Inflammatory macrophage (primary cell): ENCODE data around the gene DECR2.
"Not testable (repeated sequence)": the region's sequence is repeated elsewhere in the genome, so short reads cannot be mapped to it uniquely, and the experiment has no call there.

ENCODE experiments used
- DNase-seq, 2 donors: peaks; one replicate each; pipeline ENCODE4 v3.0.0-alpha.2; 2020 to 2022
- total RNA-seq, 18 experiments: gene quantifications; one replicate each; lab custom pipeline; 2026; ENCODE audit warnings: mixed read lengths in 6 of 18, inconsistent platforms in 2 of 18; lab: John Stamatoyannopoulos, UW

The DECR2 gene, protein sequence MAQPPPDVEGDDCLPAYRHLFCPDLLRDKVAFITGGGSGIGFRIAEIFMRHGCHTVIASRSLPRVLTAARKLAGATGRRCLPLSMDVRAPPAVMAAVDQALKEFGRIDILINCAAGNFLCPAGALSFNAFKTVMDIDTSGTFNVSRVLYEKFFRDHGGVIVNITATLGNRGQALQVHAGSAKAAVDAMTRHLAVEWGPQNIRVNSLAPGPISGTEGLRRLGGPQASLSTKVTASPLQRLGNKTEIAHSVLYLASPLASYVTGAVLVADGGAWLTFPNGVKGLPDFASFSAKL
- 1.0 to 6.3 (median 3.8) reads per million in 18 experiments for total RNA-seq

GRCh38 chr16:401468-402348, at the start of gene DECR2:
DECR2 (plus strand) TSS chr16:401885; CDS start chr16:401964, 79 bp downstream.
- DNase-seq, result peak; percentile 90 to 95

DNA sequence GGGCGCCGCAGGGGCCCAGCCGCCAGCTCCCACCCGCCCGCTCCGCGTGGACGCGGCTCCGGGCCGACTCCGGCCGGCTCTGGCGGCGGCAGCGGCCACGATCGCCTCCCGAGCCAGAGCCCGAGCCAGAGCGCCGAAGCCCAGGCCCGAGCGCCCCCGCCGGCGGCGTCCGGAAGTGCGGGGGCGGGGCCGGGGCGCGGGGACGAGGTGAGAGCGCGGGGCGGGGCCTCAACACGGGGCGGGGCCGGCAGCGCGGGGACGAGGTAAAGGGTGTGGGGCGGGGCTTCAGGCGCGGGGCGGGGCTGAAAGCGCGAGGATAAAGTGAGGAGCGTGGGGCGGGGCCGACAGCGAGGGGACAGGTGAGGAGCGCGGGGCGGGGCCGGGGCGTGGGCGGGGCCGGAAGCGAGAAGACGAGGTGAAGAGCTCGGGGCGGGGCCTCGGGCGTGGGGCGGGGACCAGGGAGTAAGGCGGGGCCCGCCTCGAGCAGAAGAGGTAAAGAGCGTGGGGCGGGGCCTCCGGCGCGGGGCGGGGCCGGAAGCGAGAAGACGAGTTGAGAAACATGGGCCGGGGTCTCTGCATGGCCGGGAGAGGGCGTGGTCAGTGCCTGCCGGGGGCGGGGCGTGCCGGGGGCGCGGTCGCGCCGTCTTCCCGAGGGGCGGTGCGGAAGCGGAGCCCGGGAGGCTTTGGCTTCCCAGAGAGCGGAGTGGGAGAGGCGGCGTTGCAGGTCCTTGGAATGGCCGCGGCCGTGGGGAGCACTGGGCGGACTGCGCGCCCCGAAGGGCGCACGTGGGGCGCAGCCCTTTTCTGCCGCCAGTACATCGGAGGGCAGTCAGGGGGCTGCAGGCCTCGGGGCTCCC, 48.9 kb upstream of the DECR2 start, which contains the start of gene AXIN1:
TSS of gene AXIN1 (minus strand) at position 177 of the 857 bp plus-strand sequence. CDS start 5,698 bp downstream, outside the sequence.
- peak; percentile 97 to 99 for DNase-seq

GRCh38 chr16:353404-354290, 48.0 kb upstream of the DECR2 start:
- DNase-seq, result no peak

- DNase-seq, result no peak
These were observed 47.3 kb upstream of the DECR2 start for GRCh38 chr16:354291-354881.

- no peak for DNase-seq
These were observed 46.7 kb upstream of the DECR2 start for GRCh38 chr16:354971-355461.

DNA sequence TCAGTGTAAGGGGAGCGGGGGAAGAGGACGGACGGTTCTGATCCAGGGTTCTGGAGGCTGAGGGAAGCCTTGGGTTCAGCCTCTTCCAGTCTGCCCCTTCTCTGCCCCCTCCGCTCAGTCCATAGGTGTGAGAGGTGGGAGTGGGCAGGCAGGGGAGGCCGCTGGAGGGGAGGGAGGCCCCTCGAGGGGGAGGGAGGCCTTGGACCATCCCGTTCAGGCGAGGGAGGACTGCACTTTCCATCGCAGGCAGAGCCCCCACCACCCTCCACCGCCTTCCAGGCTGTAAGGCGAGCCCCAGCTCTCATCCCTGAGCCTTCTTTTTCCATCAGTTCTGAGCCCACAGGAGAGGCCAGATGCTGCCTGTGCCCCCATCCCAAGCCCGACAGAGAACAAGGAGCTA, 44.9 kb upstream of the DECR2 start:
- no peak for DNase-seq

GRCh38 chr16:359067-359763, 42.5 kb upstream of the DECR2 start:
- no peak for DNase-seq

DNA sequence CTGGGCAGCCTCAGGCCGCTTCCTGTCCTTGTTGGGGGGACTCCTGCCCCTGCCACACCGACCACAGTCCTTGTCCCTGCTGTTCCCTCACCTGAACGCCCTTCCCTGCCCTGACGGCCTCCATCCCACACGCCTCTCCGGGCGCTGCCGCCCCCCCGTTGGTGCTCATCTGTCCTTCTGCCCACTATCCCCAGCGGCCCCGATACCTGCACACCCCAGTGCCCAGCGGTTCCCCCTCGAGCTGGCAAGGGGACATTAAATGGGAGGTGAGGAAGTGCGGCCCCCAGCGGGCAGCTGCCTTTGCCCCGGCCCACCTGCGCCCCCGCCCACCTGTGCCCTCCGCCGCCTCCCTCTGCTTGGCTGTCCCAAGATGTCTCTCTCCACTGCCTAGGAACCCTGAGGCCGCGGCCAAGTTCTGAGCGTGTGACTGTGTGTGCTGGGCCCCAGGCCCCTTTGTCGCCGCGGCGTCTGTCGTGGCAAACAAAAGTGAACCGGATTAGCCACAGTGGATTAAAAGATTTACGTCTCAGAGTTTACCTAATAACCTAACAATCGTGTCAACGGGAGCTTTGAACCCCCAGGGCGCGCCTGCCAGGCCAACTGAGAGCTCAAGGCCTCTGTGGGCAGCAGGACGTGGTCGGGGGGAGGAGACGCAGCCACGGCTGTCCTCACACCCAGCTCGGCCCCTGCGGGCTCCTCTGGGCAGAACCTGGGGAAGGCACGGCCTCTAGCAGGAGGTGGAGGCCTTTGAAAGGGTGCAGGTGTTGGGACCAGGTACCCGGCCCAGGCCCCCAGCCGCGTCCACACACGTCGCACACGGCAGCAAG, 41.6 kb upstream of the DECR2 start:
- DNase-seq, result no peak

GRCh38 chr16:360698-361336, 40.9 kb upstream of the DECR2 start:
- no peak for DNase-seq

- no peak for DNase-seq
These were observed 40.3 kb upstream of the DECR2 start for GRCh38 chr16:361341-361871.

DNA sequence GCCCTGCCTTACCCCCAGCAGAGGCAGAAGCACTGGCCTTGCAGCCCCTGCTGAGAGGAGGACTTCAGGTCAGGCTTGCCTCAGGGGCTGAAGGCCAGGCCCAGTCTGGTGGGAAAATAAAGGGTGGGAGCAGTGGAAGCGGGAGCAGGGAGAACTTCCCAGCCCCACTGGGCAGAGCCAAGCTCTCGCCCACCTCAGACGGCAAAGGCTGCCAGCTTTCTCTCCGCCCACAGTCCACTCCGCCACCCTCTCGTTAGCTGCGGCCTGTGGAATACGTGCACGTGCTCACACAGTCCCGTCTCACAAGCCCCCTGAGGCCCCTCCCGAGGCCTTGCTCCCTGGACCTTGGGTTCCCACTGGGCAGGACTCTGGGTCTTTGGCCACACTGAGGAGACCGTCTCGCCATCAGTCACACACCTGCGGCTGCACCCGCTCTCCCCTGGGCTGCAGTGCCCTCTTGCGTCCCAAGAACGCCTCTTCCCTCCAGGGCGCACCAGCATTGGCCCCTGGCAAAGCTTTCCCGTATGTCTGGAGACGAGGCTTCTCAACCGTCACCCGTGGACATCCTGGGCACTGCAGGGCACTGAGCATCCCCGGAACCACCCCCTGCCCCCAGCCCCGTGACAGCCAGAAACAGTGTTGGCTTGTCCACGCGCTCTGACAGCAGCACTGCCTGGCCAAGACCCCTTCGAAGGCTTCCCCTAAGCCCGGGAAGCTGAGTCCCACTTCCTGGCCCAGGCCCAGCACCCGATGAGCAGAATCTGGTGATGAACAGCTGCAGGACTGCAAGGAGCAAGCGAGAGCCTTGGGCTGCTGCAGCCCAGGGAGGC, 39.6 kb upstream of the DECR2 start:
- DNase-seq, result peak; percentile 69 to 74

GRCh38 chr16:362702-362999, 39.0 kb upstream of the DECR2 start:
- not testable (repeated sequence) for DNase-seq

DNA sequence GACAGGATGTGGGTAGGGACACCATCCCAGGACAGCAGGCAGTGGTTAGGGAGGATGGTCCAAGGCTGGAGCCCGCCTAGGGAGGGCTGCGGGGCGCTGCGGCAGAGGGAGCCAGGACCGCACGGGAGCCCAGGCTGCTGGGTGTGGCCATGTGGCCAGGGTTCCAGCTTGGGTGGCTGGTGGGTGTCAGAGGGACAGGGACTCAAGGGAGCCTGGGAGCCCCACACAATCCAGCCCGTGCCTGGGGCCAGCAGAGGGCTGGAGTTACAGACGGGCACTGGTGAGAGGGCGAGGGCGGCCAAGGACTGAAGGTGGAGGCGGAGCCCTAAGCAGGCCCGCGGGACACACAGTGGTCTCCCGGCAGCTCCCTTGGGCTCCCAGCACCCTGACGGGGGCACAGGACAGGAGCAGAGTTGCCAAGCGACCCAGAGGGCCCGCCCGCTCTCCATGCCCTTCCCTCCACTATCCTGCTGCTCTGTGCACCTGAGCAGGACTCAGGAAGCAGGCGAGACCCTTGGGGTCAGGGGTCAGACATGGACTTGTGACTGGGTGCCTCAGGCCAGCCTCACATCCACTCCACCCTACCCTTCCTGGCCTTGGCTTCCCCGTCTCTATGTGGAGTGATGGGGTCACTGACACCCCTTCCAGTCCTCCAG, 38.4 kb upstream of the DECR2 start:
- DNase-seq, result no peak

DNA sequence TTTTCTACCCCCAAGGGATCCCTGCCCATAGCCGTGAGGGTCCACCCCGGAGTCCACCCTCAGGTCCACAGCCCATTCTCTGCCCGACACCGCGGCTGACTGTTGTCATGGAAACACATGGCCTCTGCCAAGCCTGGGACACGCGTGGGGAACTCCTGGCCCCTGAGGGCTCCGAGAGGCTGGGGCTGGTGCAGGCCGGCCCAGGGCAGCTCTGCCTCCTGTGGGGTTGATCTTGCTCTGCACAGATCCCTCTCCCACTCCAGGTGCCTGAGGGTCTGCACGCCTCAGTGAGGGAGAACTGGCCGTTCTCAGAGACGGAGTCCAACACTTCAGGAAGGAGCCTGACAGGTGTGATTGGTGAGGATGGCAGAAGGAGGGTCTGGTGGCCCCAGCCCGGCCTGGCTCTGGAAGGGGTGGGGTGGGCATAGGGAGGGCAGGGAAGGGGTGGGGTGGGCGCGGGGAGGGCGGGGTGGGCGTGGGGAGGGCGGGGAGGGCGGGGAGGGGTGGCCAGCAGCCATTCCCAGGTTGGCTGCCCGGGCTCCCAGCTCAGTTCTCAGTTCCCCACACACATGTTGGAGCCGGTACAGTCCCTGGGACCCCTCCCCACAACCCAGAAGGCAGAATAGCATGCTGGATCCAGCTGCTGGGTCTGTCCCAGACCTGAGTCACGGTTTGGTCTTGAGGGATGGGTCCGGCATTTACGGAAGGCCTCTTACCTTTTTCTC, 37.8 kb upstream of the DECR2 start:
- no peak for DNase-seq

GRCh38 chr16:364595-365491, 36.8 kb upstream of the DECR2 start:
- no peak for DNase-seq

DNA sequence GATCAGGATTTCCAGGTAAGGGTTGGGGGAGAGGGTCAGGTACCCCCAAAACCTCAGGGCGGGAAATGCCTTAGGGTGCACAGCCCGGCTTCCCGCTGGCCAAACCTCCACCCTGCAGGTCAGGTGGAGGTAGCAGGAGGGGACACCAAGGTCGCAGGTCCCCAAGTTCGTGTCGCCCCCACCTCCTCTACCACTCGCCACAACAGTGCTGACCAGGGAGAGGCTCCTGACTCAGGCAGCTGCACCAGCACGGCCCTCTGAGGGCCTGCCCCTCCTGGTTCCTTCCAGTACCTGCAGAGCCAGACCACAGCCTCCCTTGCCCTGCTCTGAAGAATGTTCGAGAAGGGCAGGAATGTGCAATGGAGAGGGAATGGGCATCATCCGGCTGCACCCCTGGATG, 35.2 kb upstream of the DECR2 start:
- DNase-seq, result no peak
